ENCODE measurements around the gene DLGAP1. TPM values are rescaled to one million over a fixed set of nuclear protein-coding genes. Genes with fewer than 3 reads are reported as not detected.
"Not testable (repeated sequence)": the region's sequence is repeated elsewhere in the genome, so short reads cannot be mapped to it uniquely, and the experiment has no call there.

DLGAP1 gene
- total and polyA plus RNA-seq, 4 donors = 0.54 to 11.8 (median 3.1) TPM

- H3K27ac ChIP-seq (ENCODE audit: low read depth in 1 of 2, low read length in 1 of 2) = peak overlapping the region in 1 of 2 donors; percentile 88
- WGBS, 2 donors = 82 to 88% methylated on average over 5 of the region's 5 CpGs
- H3K4me3 ChIP-seq = no peak overlapping the region
- H3K27me3 ChIP-seq (ENCODE audit: control insufficient read depth in 3 of 3, insufficient read depth in 3 of 3, low read length in 2 of 3) = no peaks in the 10 kb centered on the region
- H3K36me3 ChIP-seq (ENCODE audit: control insufficient read depth in 4 of 4, insufficient read depth in 4 of 4, low read length in 4 of 4) = no peaks in the 10 kb centered on the region
- TF ChIP-seq, protein P1, sequence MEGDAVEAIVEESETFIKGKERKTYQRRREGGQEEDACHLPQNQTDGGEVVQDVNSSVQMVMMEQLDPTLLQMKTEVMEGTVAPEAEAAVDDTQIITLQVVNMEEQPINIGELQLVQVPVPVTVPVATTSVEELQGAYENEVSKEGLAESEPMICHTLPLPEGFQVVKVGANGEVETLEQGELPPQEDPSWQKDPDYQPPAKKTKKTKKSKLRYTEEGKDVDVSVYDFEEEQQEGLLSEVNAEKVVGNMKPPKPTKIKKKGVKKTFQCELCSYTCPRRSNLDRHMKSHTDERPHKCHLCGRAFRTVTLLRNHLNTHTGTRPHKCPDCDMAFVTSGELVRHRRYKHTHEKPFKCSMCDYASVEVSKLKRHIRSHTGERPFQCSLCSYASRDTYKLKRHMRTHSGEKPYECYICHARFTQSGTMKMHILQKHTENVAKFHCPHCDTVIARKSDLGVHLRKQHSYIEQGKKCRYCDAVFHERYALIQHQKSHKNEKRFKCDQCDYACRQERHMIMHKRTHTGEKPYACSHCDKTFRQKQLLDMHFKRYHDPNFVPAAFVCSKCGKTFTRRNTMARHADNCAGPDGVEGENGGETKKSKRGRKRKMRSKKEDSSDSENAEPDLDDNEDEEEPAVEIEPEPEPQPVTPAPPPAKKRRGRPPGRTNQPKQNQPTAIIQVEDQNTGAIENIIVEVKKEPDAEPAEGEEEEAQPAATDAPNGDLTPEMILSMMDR (IDR thresholded peaks at IDR 0.05; ENCODE audit: control extremely low read depth, extremely low read depth) = no peak
- no peak for DNase-seq
- no peak for ATAC-seq (ENCODE audit: insufficient read depth, low FRiP score)
- peaks cover 4 to 57% (median 22%) of the 10 kb centered on the region in 5 donors for H3K4me1 ChIP-seq (ENCODE audit: control insufficient read depth in 5 of 5, insufficient read depth in 5 of 5, low read length in 5 of 5)
- no peaks in the 10 kb centered on the region for H3K9me3 ChIP-seq (ENCODE audit: control insufficient read depth in 4 of 4, insufficient read depth in 3 of 4, low read length in 3 of 4)
- H3K9ac ChIP-seq (ENCODE audit: insufficient read depth in 1 of 2, low read length in 2 of 2) = no peak overlapping the region
Measured at GRCh38 chr18:3653263-3653850, 801.8 kb downstream of the DLGAP1 start.

DNA sequence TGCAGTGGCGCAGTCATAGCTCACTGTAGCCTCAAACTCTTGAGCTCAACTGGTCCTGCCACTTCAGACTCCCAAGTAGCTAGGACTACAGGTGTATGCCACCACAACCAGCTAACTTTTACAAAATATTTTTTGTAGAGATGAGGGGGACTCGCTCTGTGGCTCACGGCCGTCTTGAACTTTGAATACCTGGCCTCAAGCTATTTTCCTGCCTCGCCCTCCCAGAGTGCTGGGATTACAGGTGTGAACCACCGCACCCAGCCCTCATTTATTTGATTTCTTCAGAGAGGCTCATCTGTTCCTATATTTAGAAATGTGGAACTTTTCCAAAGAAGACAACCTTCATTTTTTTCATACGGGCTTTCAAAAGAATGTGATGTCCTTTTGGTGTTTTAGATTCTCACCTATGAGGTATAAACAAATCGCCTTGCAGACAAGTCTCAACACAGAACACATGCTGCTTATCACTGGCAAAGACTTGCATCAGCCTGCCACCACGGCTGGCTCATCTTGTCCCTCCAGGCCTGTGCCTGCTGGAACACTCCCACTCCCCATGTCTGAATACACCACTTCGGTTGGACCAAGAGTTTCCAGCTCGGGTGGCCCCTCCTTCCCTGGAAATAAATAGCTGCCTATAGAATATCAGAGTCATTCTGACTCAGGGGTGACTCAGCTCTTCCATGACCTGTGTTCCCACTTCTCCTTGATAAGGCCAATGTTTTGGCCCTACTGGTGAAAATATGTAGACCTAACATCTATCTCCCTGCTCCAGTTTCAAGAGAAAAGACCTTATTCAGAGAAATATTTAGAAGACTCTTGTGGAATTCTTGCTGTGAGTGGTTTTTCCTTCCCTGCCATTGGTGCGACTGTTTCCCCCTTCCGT, 802.5 kb downstream of the DLGAP1 start:
- peak in 2 of 3 donors; percentile 48 to 49 for DNase-seq
- Histone ChIP-seq H3K36me3 (ENCODE audit: control insufficient read depth in 4 of 4, insufficient read depth in 4 of 4, low read length in 4 of 4) (no peaks in the 10 kb centered on the region), H3K27ac (ENCODE audit: low read depth in 1 of 2, low read length in 1 of 2) (peak overlapping the region in 1 of 2 donors; percentile 88), H3K4me1 (ENCODE audit: control insufficient read depth in 5 of 5, insufficient read depth in 5 of 5, low read length in 5 of 5) (peaks cover 4 to 63% (median 30%) of the 10 kb centered on the region in 5 donors), H3K4me3 (no peak overlapping the region), H3K9ac (ENCODE audit: insufficient read depth in 1 of 2, low read length in 2 of 2) (no peak overlapping the region), H3K27me3 (ENCODE audit: control insufficient read depth in 3 of 3, insufficient read depth in 3 of 3, low read length in 2 of 3) (no peaks in the 10 kb centered on the region), H3K9me3 (ENCODE audit: control insufficient read depth in 4 of 4, insufficient read depth in 3 of 4, low read length in 3 of 4) (no peaks in the 10 kb centered on the region)
- TF ChIP-seq, protein P1 (IDR thresholded peaks at IDR 0.05; ENCODE audit: control extremely low read depth, extremely low read depth) = no peak
- WGBS, 2 donors = 67 to 70% methylated on average over 13 of the region's 13 CpGs
- peak; percentile 71 for ATAC-seq (ENCODE audit: insufficient read depth, low FRiP score)

DNA sequence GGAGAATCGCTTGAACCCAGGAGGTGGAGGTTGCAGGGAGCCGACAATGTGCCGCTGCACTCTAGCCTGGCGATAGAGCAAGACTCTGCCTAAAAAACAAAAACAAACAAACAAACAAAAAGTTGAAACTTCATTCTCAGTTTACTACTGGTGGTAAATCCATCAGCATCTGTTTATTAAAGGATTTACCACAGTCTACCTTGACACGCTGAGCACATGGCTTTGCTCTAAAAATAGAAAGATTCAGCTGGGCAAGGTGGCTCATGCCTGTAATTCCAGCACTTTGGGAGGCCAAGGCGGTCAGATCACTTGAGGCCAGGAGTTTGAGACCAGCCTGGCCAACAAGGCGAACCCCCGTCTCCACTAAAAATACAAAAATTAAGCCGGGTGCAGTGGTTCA, 803.8 kb downstream of the DLGAP1 start:
- TF ChIP-seq, protein P1 (IDR thresholded peaks at IDR 0.05; ENCODE audit: control extremely low read depth, extremely low read depth) = no peak
- ATAC-seq (ENCODE audit: insufficient read depth, low FRiP score) = no peak
- Histone ChIP-seq H3K4me1 (ENCODE audit: control insufficient read depth in 5 of 5, insufficient read depth in 5 of 5, low read length in 5 of 5) (peaks cover 4 to 65% (median 30%) of the 10 kb centered on the region in 5 donors), H3K27ac (ENCODE audit: low read depth in 1 of 2, low read length in 1 of 2) (no peak overlapping the region), H3K9ac (ENCODE audit: insufficient read depth in 1 of 2, low read length in 2 of 2) (no peak overlapping the region), H3K27me3 (ENCODE audit: control insufficient read depth in 3 of 3, insufficient read depth in 3 of 3, low read length in 2 of 3) (no peaks in the 10 kb centered on the region), H3K9me3 (ENCODE audit: control insufficient read depth in 4 of 4, insufficient read depth in 3 of 4, low read length in 3 of 4) (no peaks in the 10 kb centered on the region), H3K4me3 (no peak overlapping the region), H3K36me3 (ENCODE audit: control insufficient read depth in 4 of 4, insufficient read depth in 4 of 4, low read length in 4 of 4) (no peaks in the 10 kb centered on the region)
- DNase-seq = no peak
- WGBS, 2 donors = 85 to 87% methylated on average over 9 of the region's 9 CpGs

GRCh38 chr18:3650521-3651042, 804.5 kb downstream of the DLGAP1 start:
- not testable (repeated sequence) for ATAC-seq (ENCODE audit: insufficient read depth, low FRiP score); H3K9me3 ChIP-seq (ENCODE audit: control insufficient read depth in 4 of 4, insufficient read depth in 3 of 4, low read length in 3 of 4); H3K36me3 ChIP-seq (ENCODE audit: control insufficient read depth in 4 of 4, insufficient read depth in 4 of 4, low read length in 4 of 4); H3K27ac ChIP-seq (ENCODE audit: low read depth in 1 of 2, low read length in 1 of 2); H3K4me3 ChIP-seq; H3K27me3 ChIP-seq (ENCODE audit: control insufficient read depth in 3 of 3, insufficient read depth in 3 of 3, low read length in 2 of 3); H3K9ac ChIP-seq (ENCODE audit: insufficient read depth in 1 of 2, low read length in 2 of 2)
- H3K4me1 ChIP-seq (ENCODE audit: control insufficient read depth in 5 of 5, insufficient read depth in 5 of 5, low read length in 5 of 5) = peaks cover 4 to 62% (median 30%) of the 10 kb centered on the region in 5 donors
- peak in 1 of 3 donors; percentile 61 for DNase-seq
- 50 to 53% methylated on average over 9 of the region's 9 CpGs for WGBS, 2 donors

All from lung (tissue), 12 donors.